Esophagus muscularis mucosa (tissue), 4 donors: ENCODE measurements around the gene STIP1. TPM values are rescaled to one million over a fixed set of nuclear protein-coding genes. Genes with fewer than 3 reads are reported as not detected.

Source experiments
- DNase-seq: peaks from one replicate; pipeline ENCODE4 v3.0.0-alpha.2; 2017; ENCODE audit errors: extremely low spot score
- H3K27ac ChIP-seq, 4 donors: fragments of 200-600 bp; sonication (generic); replicated peaks in 1 of 4; 1 replicate in 3 of 4; 2 replicates in 1 of 4; pipeline ENCODE4 v1.5.1; 2016 to 2019; ENCODE audit warnings: mild to moderate bottlenecking in 1 of 4
- H3K27me3 ChIP-seq, 4 donors: fragments of 200-600 bp; sonication (generic); one replicate each; pipeline versions ENCODE4 v1.5.1 to v1.6.0; 2016 to 2019
- H3K36me3 ChIP-seq, 4 donors: fragments of 200-600 bp; sonication (generic); one replicate each; pipeline ENCODE4 v1.5.1; 2016 to 2019
- H3K4me1 ChIP-seq, 4 donors: fragments of 200-600 bp; sonication (generic); one replicate each; pipeline ENCODE4 v1.5.1; 2016 to 2019
- H3K4me3 ChIP-seq, 4 donors: fragments of 200-600 bp; sonication (generic); 1 replicate in 2 of 4; 2 replicates in 2 of 4; pipeline ENCODE4 v1.5.1; 2016 to 2019; ENCODE audit warnings: mild to moderate bottlenecking in 4 of 4, moderate library complexity in 1 of 4
- H3K9me3 ChIP-seq, 4 donors: fragments of 200-600 bp; sonication (generic); 1 replicate in 3 of 4; 2 replicates in 1 of 4; pipeline ENCODE4 v1.5.1; 2016 to 2019
- CTCF ChIP-seq, 3 experiments: fragments of 200-600 bp in 2 of 3; fragments of 450-650 bp in 1 of 3; sonication (generic) in 2 of 3; IDR thresholded peaks; one replicate each; pipeline ENCODE4 v1.5.1; 2017 to 2019; ENCODE audit warnings: antibody characterized with exemption in 3 of 3, mild to moderate bottlenecking in 2 of 3, moderate library complexity in 1 of 3
- EP300 ChIP-seq: sonication (generic); formaldehyde crosslinking; IDR thresholded peaks from one replicate; pipeline ENCODE4 v1.6.1; 2017; ENCODE audit warnings: antibody characterized with exemption
- POLR2A ChIP-seq: fragments of 450-650 bp; IDR thresholded peaks from one replicate; pipeline ENCODE4 v1.6.1; 2017; ENCODE audit warnings: antibody characterized with exemption, moderate library complexity, mild to moderate bottlenecking, low read depth
- POLR2AphosphoS5 ChIP-seq, 2 donors: sonication (generic); formaldehyde crosslinking; IDR thresholded peaks; one replicate each; pipeline ENCODE4 v1.6.1; 2017; ENCODE audit warnings: antibody characterized with exemption in 2 of 2
- WGBS: methylation state at CpG from one replicate; pipeline ENCODE4 v1.1.5; 2018; 5-methylcytosine and 5-hydroxymethylcytosine counted together
- intact Hi-C: fragments of 100-400 bp; cut with DNase I; formaldehyde crosslinking; loops from one replicate; pipeline ENCODE4 v1.15.1; 2023
- total RNA-seq, 4 donors: library from RNA; depleted of rRNA; stranded (reverse); fragments of >200 nt; gene quantifications; one replicate each; pipeline versions ENCODE4 v1.1.0 to v1.2.1, GENCODE V29; 2016

The STIP1 gene
- total RNA-seq, 4 donors from 2014 or later: 82.2 to 116 (median 101) TPM

GRCh38 chr11:64219354-64219684 is 33.3 kb downstream of the STIP1 start:
- Histone ChIP-seq H3K4me3 (no peak overlapping the region), H3K9me3 (no peaks in the 10 kb centered on the region), H3K27me3 (no peaks in the 10 kb centered on the region), H3K36me3 (peaks cover 4 to 39% (median 28%) of the 10 kb centered on the region in 4 donors), H3K27ac (no peak overlapping the region), H3K4me1 (peaks cover 0 to 3% (median 0%) of the 10 kb centered on the region in 4 donors)
- WGBS: 80% methylated on average over 1 of the region's 7 CpGs
- DNase-seq: no peak
- intact Hi-C loops: no loop called here
- no peak for TF ChIP-seq POLR2A
- no peak for TF ChIP-seq POLR2AphosphoS5 (IDR thresholded peaks at IDR 0.05)
- no peak for TF ChIP-seq CTCF (IDR thresholded peaks at IDR 0.05)
- no peak for TF ChIP-seq EP300

GRCh38 chr11:64219755-64220154 is 33.8 kb downstream of the STIP1 start:
- Histone ChIP-seq H3K27ac (no peak overlapping the region), H3K36me3 (peaks cover 4 to 41% (median 29%) of the 10 kb centered on the region in 4 donors), H3K27me3 (no peaks in the 10 kb centered on the region), H3K4me1 (peaks cover 0 to 8% (median 1%) of the 10 kb centered on the region in 4 donors), H3K9me3 (no peaks in the 10 kb centered on the region), H3K4me3 (no peak overlapping the region)
- TF ChIP-seq POLR2AphosphoS5 (IDR thresholded peaks at IDR 0.05) (no peak), EP300 (no peak), CTCF (IDR thresholded peaks at IDR 0.05) (no peak), POLR2A (no peak)
- DNase-seq: no peak
- 93% methylated on average over 5 of the region's 10 CpGs for WGBS
- intact Hi-C loops: no loop called here

- DNase-seq: no peak
- peaks cover 4 to 13% (median 7%) of the 10 kb centered on the region in 4 donors for H3K4me1 ChIP-seq
- no peak overlapping the region for H3K27ac ChIP-seq
- TF ChIP-seq POLR2AphosphoS5 (IDR thresholded peaks at IDR 0.05) (no peak), CTCF (IDR thresholded peaks at IDR 0.05) (no peak), POLR2A (no peak), EP300 (no peak)
- intact Hi-C loops: no loop called here
- H3K36me3 ChIP-seq: peaks cover 4 to 41% (median 29%) of the 10 kb centered on the region in 4 donors
- H3K9me3 ChIP-seq: no peaks in the 10 kb centered on the region
- whole genome bisulfite sequencing: 87% methylated on average over 6 of the region's 17 CpGs
- H3K4me3 ChIP-seq: no peak overlapping the region
- H3K27me3 ChIP-seq: no peaks in the 10 kb centered on the region
These were observed 34.3 kb downstream of the STIP1 start for GRCh38 chr11:64220271-64220670.

GRCh38 chr11:64220798-64221197 is 34.8 kb downstream of the STIP1 start:
- H3K27me3 ChIP-seq: no peaks in the 10 kb centered on the region
- no peak overlapping the region for H3K4me3 ChIP-seq
- peaks cover 4 to 41% (median 29%) of the 10 kb centered on the region in 4 donors for H3K36me3 ChIP-seq
- DNase-seq: no peak
- no peak overlapping the region for H3K27ac ChIP-seq
- peaks cover 7 to 18% (median 11%) of the 10 kb centered on the region in 4 donors for H3K4me1 ChIP-seq
- intact Hi-C loops: no loop called here
- TF ChIP-seq CTCF (IDR thresholded peaks at IDR 0.05) (no peak), POLR2A (no peak), POLR2AphosphoS5 (IDR thresholded peaks at IDR 0.05) (no peak), EP300 (no peak)
- H3K9me3 ChIP-seq: no peaks in the 10 kb centered on the region
- WGBS: 83% methylated on average over 5 of the region's 14 CpGs

GRCh38 chr11:64222651-64223000 is 36.7 kb downstream of the STIP1 start:
- DNase-seq: no peak
- Histone ChIP-seq H3K4me3 (no peak overlapping the region), H3K27ac (no peak overlapping the region), H3K36me3 (peaks cover 4 to 41% (median 29%) of the 10 kb centered on the region in 4 donors), H3K27me3 (no peaks in the 10 kb centered on the region), H3K4me1 (peaks cover 17 to 31% (median 24%) of the 10 kb centered on the region in 4 donors), H3K9me3 (no peaks in the 10 kb centered on the region)
- intact Hi-C loops: no loop called here
- 98% methylated on average over 5 of the region's 9 CpGs for WGBS
- TF ChIP-seq POLR2A (no peak), CTCF (IDR thresholded peaks at IDR 0.05) (no peak), EP300 (no peak), POLR2AphosphoS5 (IDR thresholded peaks at IDR 0.05) (no peak)
